Airway epithelial cell (primary cell): ENCODE measurements around the gene XRN2. TPM values are rescaled to one million over a fixed set of nuclear protein-coding genes. Genes with fewer than 3 reads are reported as not detected.

Experiments
- total RNA-seq: library from RNA; depleted of rRNA; stranded (reverse); fragments of >200 nt; gene quantifications from 2 replicates; pipeline ENCODE4 v1.2.3, GENCODE V29; 2015

XRN2 gene
- 53.7 and 63.8 TPM in 2 replicates for total RNA-seq

GRCh38 chr20:21303061-21303871, at the start of gene XRN2:
Gene XRN2 (plus strand): TSS chr20:21303331. CDS start chr20:21303399, 68 bp downstream.

DNA sequence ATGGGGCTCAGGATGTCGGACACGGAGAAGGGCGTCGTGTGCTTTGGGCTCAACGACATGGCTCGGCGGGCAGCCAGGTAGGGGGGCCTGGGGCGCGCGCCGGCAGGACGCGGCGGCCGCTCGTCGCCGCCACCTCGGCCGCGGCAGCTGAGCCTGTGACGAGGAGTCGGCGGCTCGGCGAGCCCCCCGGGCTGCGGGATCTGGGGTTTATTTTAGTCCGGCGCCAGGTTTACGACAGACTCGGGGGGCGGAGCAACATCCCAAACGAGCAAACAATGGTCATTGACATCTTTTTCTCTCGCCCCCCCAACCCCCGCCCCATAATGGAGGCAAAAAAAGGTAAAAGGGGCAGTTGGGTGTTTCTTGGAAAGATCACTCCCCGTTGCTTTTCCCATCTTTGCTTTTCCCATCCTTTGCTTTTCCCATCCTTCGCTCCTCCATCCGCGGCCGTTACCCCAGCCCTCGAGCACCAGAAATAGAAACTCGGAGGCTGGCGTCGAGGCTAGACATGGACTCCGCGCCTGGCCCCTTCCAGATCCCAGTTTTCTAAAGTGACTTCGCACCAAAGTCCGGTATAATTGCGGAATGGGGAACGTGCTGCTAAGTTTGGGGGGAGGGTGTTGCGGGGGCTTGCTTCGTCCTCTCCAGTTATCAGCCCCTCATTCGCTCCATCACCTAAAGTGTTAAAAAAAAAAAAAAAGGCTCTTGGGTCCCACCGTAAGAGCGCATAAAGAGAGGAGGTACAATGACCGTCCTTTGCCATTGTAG, 94.4 kb downstream of the XRN2 start, which contains the start of gene NKX2-4:
Gene NKX2-4, minus strand, starts transcription at position 186 of the 768 bp plus-strand sequence. Its CDS starts 127 bp downstream, at position 59.

Other genes with a start within 250 kb of the XRN2 start
- not detected in 2 replicates for gene LINC00237, start 197.0 kb upstream of the XRN2 start, total RNA-seq
- 12.3 and 13.1 TPM in 2 replicates for gene KIZ, start 177.2 kb upstream of the XRN2 start, total RNA-seq
- not detected in 2 replicates for gene NKX2-4, start 94.2 kb downstream of the XRN2 start, total RNA-seq
- not detected in 2 replicates for gene NKX2-2, start 210.7 kb downstream of the XRN2 start, total RNA-seq